Cardiac muscle cell (in vitro differentiated cells and primary cell): ENCODE measurements around the gene TMPRSS11F. TPM values are rescaled to one million over a fixed set of nuclear protein-coding genes. Genes with fewer than 3 reads are reported as not detected.

Experiments used
- DNase-seq, 2 donors: peaks; one replicate each; pipeline versions ENCODE4 v3.0.0 to v3.0.0-alpha.2; 2010 to 2017; ENCODE audit warnings: low read depth in 1 of 2, low spot score in 1 of 2
- H3K27ac ChIP-seq: fragments of 200-600 bp; sonication (generic); 2 replicates; pipeline ENCODE4 v1.5.1; 2016
- H3K27me3 ChIP-seq: fragments of 200-600 bp; sonication (generic); 2 replicates; pipeline ENCODE4 v1.6.0; 2016; ENCODE audit warnings: control low read depth
- H3K36me3 ChIP-seq: fragments of 200-600 bp; sonication (generic); 2 replicates; pipeline ENCODE4 v1.5.1; 2016; ENCODE audit warnings: control low read depth
- H3K4me1 ChIP-seq: fragments of 200-600 bp; sonication (generic); 2 replicates; pipeline ENCODE4 v1.8.1; 2017; ENCODE audit warnings: low read depth, mild to moderate bottlenecking, mixed run types
- H3K4me3 ChIP-seq: fragments of 200-600 bp; sonication (generic); 2 replicates; pipeline ENCODE4 v1.5.1; 2016; ENCODE audit warnings: mild to moderate bottlenecking
- H3K9me3 ChIP-seq: fragments of 200-600 bp; sonication (generic); 2 replicates; pipeline ENCODE4 v1.5.1; 2017; ENCODE audit warnings: low read depth, mild to moderate bottlenecking, control low read depth
- polyA plus RNA-seq: library from polyadenylated mRNA; unstranded; fragments of >200 nt; fragmentation: Nextera tagmentation; extraction: Ambion mirVana; gene quantifications from 2 replicates; pipeline ENCODE4 v1.2.1, GENCODE V29; 2016
- total RNA-seq: library from RNA; depleted of rRNA; stranded (reverse); fragments of >200 nt; gene quantifications from 2 replicates; pipeline ENCODE4 v1.2.3, GENCODE V29; 2016
- TF ChIP-seq, protein P1 (sequence below): IDR thresholded peaks from 2 replicates; pipeline ENCODE4 v1.5.1; 2012; ENCODE audit warnings: low read depth, mild to moderate bottlenecking, low read length

TMPRSS11F gene
- total and polyA plus RNA-seq, 2 experiments from 2014 or later = not detected

GRCh38 chr4:68079928-68080327, 49.7 kb downstream of the TMPRSS11F start:
- no peaks in the 10 kb centered on the region for H3K27me3 ChIP-seq
- no peak overlapping the region for H3K27ac ChIP-seq
- no peak overlapping the region for H3K4me3 ChIP-seq
- no peak for DNase-seq
- H3K4me1 ChIP-seq = no peaks in the 10 kb centered on the region
- H3K9me3 ChIP-seq = no peaks in the 10 kb centered on the region
- no peaks in the 10 kb centered on the region for H3K36me3 ChIP-seq
- TF ChIP-seq, protein P1, sequence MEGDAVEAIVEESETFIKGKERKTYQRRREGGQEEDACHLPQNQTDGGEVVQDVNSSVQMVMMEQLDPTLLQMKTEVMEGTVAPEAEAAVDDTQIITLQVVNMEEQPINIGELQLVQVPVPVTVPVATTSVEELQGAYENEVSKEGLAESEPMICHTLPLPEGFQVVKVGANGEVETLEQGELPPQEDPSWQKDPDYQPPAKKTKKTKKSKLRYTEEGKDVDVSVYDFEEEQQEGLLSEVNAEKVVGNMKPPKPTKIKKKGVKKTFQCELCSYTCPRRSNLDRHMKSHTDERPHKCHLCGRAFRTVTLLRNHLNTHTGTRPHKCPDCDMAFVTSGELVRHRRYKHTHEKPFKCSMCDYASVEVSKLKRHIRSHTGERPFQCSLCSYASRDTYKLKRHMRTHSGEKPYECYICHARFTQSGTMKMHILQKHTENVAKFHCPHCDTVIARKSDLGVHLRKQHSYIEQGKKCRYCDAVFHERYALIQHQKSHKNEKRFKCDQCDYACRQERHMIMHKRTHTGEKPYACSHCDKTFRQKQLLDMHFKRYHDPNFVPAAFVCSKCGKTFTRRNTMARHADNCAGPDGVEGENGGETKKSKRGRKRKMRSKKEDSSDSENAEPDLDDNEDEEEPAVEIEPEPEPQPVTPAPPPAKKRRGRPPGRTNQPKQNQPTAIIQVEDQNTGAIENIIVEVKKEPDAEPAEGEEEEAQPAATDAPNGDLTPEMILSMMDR = no peak

DNA sequence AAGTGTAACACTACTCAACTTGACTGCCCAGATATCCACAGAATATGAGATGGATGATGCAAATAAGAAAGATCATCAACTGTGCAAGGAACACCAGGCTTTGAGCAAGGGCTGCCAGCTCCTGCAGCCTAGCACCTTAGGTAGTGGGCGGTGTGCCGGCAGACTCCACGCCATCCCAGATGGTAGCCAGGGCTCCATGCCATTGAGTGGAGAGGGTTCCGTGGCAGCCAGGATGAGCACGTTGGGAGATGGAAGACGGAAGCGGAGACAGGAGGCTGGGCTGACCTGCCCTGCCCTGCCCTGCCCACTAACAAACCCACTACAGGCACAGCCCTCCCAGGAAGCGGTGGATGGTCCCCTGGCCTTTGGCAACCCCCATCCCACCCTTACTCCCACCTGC, 51.9 kb downstream of the TMPRSS11F start:
- DNase-seq = no peak
- Histone ChIP-seq H3K4me1 (no peaks in the 10 kb centered on the region), H3K36me3 (no peaks in the 10 kb centered on the region), H3K27me3 (no peaks in the 10 kb centered on the region), H3K4me3 (no peak overlapping the region), H3K9me3 (no peaks in the 10 kb centered on the region), H3K27ac (no peak overlapping the region)
- TF ChIP-seq, protein P1 = no peak

GRCh38 chr4:68077301-68077700, 52.4 kb downstream of the TMPRSS11F start:
- Histone ChIP-seq H3K27ac (no peak overlapping the region), H3K4me1 (no peaks in the 10 kb centered on the region), H3K9me3 (no peaks in the 10 kb centered on the region), H3K27me3 (no peaks in the 10 kb centered on the region), H3K4me3 (no peak overlapping the region), H3K36me3 (no peaks in the 10 kb centered on the region)
- DNase-seq = no peak
- TF ChIP-seq, protein P1 = no peak

DNA sequence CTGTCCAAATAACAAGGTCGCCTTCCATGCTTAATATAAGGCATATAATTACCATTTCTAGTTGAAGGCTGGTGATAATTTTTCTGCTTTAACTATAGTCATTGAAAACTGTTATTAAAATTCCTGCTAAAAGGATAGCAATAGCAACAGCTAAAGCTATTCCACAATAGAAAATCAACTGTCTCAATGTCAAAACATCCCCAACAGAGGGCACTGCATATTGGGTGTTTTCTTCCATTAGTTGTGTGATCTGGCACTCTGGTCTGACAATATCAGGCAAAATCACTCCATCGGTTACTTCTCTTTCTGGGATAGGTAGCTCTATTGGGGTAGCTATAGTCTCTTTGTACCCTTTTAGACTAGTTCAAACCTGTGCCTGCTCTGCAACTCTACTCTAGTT, 53.5 kb downstream of the TMPRSS11F start:
- no peaks in the 10 kb centered on the region for H3K4me1 ChIP-seq
- TF ChIP-seq, protein P1 = no peak
- H3K27me3 ChIP-seq = no peaks in the 10 kb centered on the region
- no peaks in the 10 kb centered on the region for H3K36me3 ChIP-seq
- DNase-seq = no peak
- H3K27ac ChIP-seq = no peak overlapping the region
- H3K9me3 ChIP-seq = no peaks in the 10 kb centered on the region
- no peak overlapping the region for H3K4me3 ChIP-seq

GRCh38 chr4:68074397-68074796, 55.3 kb downstream of the TMPRSS11F start:
- Histone ChIP-seq H3K27ac (no peak overlapping the region), H3K9me3 (no peaks in the 10 kb centered on the region), H3K4me1 (no peaks in the 10 kb centered on the region), H3K36me3 (no peaks in the 10 kb centered on the region), H3K4me3 (no peak overlapping the region), H3K27me3 (no peaks in the 10 kb centered on the region)
- no peak for DNase-seq
- TF ChIP-seq, protein P1 = no peak

- TF ChIP-seq, protein P1 = no peak
- H3K9me3 ChIP-seq = no peaks in the 10 kb centered on the region
- H3K4me1 ChIP-seq = no peaks in the 10 kb centered on the region
- no peaks in the 10 kb centered on the region for H3K27me3 ChIP-seq
- H3K27ac ChIP-seq = no peak overlapping the region
- no peak for DNase-seq
- H3K4me3 ChIP-seq = no peak overlapping the region
- H3K36me3 ChIP-seq = no peaks in the 10 kb centered on the region
These were observed 59.4 kb downstream of the TMPRSS11F start for GRCh38 chr4:68070302-68070701.
